Skin epidermis (tissue), 12 donors: Measurements from ENCODE around the gene BEST1.

Source experiments
- H3K27ac ChIP-seq, 21 experiments: fragments of 200-600 bp; sonication (generic) in 11 of 21; one replicate each; pipeline ENCODE4 v1.5.0; 2020; ENCODE audit warnings: mild to moderate bottlenecking in 3 of 21, inconsistent platforms in 2 of 21, moderate library complexity in 2 of 21
- H3K4me3 ChIP-seq, 7 experiments: fragments of 200-600 bp; sonication (generic) in 2 of 7; one replicate each; pipeline ENCODE4 v1.5.0; 2020; ENCODE audit warnings: inconsistent platforms in 2 of 7, mild to moderate bottlenecking in 2 of 7, moderate library complexity in 1 of 7

The BEST1 gene

DNA sequence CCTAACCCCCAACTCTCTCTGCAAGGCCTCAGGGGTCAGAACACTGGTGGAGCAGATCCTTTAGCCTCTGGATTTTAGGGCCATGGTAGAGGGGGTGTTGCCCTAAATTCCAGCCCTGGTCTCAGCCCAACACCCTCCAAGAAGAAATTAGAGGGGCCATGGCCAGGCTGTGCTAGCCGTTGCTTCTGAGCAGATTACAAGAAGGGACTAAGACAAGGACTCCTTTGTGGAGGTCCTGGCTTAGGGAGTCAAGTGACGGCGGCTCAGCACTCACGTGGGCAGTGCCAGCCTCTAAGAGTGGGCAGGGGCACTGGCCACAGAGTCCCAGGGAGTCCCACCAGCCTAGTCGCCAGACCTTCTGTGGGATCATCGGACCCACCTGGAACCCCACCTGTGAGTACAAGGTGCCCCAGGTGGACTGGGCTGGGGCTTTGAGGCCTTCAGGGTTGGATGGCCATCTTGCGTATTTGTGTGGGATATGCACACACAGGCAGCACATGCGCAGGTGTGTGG is at the start of gene BEST1:
Gene BEST1, plus strand, starts transcription at position 317 of the 513 bp plus-strand sequence. CDS start 1,456 bp downstream, outside the sequence.
- Histone ChIP-seq H3K27ac (peak within 1 kb of the TSS in 2 of 21 experiments; percentile 21 to 65), H3K4me3 (no peak within 1 kb of the TSS)

DNA sequence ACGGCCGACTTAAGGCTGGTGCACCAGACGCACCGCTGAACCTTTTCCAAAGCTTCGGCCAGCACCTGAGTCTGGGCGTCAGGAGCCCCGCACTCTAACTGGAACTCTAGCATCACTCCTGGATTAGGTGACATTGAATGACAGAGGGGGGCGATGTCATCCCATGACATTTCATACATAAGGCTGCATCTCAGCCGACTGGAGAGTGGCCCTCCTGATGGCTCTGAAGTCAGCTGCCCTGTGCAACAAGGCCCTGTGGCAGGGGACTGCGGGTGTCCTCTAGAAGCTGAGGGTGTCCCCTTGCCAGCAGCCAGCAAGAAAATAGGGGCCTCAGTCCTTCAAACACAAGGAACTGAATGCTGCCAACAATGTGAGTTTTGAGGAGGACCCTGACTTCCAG is 48.8 kb upstream of the BEST1 start:
- no peak overlapping the region for H3K4me3 ChIP-seq
- H3K27ac ChIP-seq = no peak overlapping the region

DNA sequence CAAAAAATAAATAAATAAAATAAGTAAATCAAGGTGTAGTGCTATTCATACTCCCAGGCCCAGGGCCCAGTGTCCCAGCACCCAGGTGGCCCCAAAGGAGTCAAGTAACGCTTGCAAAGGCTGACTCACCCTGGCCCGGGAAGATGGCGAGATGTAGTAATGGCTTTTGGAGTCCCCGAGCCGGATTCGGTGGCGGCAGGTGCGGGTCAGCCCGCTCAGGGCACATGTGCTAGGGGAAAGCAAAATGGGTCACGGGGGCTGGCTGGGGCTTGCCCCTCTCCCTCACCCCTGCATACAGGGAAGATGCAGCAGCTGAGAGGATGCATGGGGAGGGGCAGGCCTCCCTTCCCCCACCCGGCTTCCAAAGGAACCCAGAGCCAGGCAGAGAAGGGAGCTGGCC is 47.8 kb upstream of the BEST1 start:
- Histone ChIP-seq H3K4me3 (no peak overlapping the region), H3K27ac (no peak overlapping the region)

DNA sequence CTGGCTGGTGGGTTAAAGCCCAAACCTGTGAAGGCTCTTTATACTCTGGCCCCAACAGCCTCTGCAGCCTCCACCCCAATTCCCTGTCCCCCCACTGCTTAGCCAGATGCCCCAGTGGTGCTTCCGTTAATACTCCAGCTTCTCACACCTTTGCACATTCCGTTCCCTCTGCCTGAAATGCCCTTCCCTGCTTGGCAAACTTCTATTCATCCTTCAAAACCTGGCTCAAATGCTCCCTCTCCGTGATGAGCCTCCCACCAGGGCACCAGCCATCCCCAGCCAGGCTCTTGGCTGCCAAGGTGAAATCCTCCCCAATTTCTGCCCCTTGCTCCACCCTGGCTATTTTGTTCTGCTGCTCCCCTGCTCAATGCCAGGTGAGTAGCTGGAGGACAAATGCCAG is 46.3 kb upstream of the BEST1 start:
- H3K27ac ChIP-seq = no peak overlapping the region
- H3K4me3 ChIP-seq = no peak overlapping the region

DNA sequence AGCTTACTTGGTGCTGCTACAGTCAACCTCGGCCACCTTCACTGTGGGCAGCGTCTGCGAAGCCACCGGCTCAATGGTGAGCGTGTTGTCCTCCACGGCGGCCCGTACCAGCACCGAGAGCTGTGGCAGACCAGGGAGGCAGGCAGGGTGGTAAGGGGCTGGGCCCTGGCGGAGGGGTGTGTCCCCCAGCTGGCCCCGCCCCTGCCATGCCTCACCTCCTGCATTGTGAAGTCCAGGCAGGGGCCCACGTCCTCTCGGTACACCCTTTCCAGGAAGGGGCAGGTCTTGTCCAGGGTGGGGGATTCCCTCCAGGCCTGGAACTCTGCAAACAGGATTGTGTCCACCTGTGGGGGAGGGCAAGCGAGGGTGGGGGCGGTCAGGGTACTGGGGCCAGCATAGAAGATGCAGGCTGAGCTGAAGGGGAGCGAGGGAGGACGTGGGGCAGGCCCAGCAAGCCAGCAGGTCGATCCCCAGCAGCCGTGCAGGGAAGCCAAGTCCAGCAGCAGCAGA is 45.6 kb upstream of the BEST1 start:
- Histone ChIP-seq H3K27ac (no peak overlapping the region), H3K4me3 (no peak overlapping the region)

DNA sequence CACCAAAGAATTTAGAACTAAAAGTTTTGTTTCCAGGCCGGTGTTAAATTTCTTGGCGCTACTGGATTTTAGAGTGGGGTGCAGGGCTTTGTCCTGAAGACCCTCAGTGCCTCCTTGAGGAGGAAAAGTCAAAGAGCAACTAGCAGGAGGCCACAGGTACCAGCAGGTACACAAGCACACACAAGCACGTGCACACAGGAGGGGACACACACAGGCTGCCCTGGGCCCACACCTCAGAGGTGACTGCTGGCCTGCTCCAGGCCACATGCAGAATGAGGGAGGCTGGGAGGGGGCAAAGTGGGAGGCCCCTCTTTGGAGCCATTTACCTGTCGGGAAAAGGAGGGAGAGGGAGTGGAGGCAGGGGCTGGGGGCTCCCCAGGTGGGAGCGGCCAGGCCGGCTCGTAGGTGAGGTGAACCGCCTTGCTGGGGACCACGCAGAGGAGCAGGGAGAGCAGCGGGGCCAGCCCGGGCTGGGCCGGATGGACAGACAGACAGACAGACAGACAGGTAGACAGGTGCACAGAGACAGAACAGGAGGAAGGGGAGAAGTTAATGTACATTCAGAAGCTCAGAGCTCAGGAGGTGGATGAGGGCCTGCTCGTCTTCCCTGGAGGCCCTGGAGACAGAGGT is 45.0 kb upstream of the BEST1 start:
- H3K27ac ChIP-seq = peak overlapping the region in 1 of 21 experiments; percentile 7
- no peak overlapping the region for H3K4me3 ChIP-seq

DNA sequence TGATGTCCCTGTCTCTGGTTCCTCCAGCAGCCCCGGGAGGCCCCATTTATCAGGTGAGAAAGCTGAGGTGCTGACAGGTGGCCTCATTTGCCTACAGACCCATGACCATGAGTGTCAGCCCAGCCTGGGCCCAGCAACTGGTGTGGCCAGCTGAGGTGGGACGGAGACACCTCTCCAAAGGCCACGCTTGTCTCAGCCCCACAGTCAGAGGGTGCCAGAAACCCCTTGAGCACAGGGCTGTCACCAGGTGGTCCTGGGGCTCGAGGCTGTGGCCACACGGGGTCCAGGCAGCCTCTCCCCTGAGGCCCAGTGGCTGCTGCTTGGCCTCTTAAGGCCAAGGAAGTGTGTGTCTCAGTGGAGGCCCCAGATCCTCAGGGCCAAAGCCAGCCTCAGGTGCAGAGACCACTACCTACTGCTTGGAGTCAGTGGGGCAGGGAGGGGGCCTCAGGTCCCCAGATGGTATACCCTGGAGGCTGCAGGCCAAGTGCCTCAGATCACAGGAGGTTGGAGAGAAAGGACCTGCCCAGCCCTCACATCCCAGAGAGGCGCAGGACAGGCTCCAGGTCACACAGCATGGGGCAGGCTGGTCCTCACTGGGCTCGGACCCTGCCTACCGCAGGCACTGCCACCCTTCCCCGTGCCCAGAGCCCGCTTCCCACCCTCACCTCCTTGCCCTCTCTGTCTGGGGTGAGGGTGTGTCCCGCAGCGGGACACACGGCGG is 44.2 kb upstream of the BEST1 start:
- Histone ChIP-seq H3K27ac (peak overlapping the region in 1 of 21 experiments; percentile 7), H3K4me3 (no peak overlapping the region)

DNA sequence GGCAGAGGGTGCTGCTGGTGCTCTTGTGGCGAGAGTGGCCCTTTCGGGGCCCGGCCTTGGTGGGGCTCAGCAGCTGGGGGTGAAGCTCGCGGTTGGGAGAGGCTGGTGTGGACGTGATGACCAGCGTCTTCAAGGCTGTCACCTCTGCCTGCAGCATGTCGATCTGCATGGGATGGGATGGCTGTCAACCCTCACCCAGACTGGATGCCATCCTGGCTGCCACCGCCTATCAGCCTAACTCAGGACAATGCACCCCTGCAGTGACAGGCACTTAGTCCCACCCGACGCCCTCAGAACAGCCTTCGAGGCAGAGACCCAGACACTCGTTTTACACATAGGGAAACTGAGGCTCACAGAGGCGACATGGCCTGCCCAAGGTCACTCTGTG is 43.6 kb upstream of the BEST1 start:
- no peak overlapping the region for H3K4me3 ChIP-seq
- H3K27ac ChIP-seq = no peak overlapping the region

DNA sequence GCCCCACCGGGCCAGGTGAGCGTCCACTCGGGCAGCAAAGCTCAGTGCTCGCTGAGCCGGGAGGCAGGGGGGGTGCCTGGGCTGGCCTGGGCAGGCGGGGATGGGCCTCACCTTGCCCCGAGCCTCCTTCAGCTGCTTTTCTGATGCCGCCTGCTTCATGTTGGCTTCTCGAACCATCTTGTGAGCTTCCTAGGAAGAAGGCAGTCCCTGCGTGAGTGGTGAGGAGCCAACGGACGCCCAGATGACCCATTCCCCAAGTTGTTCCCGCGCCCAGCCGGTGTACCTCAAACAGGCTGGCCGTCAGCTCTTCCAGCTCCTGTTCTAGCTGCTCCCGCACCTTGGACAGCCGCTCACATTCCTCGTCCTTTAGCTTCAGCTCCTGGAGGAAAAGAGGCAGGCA is 42.9 kb upstream of the BEST1 start:
- no peak overlapping the region for H3K27ac ChIP-seq
- H3K4me3 ChIP-seq = no peak overlapping the region

DNA sequence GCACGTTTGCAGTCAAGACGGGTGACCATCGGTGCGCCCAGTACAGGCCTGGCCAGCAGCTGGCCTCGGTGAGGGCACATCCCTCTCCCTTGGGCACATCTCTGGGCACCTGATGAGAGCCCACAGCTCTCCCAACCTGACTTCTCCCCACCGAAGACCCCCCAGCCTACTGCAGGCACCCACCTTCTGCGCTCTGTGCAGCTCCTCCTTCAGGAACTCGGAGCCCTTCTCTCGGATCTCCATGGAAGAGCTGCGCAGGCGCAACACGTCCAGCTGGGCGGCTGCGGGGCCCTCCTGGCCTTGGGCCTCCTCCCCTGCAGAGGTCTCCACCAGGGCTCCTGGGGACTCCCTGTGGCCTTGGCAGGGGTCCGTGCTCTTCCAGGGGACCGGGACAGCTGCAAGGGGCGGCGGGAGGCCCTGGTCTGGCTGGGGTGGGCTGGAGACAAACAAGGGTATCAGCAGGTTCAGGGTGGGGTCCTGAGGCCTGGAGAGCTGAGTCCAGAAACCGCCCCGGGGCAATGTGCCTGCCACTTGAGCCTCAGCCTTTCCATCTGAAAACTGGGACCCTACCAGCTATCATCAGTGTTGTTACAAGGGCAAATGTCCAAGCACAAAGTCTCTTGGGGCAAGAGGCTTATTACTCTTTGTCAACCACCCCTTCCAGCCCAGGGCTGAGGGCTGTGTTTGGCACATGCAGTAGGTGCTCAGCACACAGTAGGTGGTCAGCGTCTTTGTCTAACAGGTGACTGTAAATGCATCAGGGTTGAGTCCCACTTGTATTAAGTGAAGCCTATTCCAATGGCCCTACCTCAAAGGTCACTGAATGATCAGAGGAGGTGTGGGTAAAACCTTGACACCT is 42.1 kb upstream of the BEST1 start:
- H3K4me3 ChIP-seq = no peak overlapping the region
- peak overlapping the region in 3 of 21 experiments; percentile 55 to 70 (median 60) for H3K27ac ChIP-seq

DNA sequence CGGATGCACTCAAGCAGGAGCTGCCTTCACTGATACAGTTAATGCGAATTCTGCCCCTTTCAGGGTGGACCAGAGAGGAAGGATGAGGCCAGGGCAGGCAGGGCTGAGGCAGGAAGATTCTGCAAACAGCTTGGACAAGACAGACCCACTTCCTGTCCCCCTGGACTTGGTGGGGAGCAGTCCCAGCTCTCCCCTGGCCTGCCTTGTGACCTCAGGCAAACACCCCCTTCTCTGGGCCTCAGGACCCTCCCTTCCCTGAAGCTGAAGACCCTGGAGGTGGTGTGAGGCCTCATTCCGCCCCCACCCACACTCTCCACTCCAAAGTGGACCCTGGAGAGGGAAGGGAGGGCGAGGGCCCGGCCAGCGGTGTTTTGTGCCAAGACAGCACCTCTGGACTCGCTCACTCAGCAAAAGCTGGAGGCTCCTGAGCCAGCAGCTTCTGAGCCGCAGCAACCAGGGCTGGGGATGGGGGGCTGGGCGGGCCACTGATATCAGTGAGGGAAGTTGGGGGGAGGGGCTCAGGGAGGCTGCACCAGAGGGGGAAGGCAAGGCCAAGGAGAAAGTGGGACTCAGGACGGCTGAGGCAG is 41.3 kb upstream of the BEST1 start:
- H3K4me3 ChIP-seq = no peak overlapping the region
- H3K27ac ChIP-seq = peak overlapping the region in 6 of 21 experiments; percentile 4 to 70 (median 44)

DNA sequence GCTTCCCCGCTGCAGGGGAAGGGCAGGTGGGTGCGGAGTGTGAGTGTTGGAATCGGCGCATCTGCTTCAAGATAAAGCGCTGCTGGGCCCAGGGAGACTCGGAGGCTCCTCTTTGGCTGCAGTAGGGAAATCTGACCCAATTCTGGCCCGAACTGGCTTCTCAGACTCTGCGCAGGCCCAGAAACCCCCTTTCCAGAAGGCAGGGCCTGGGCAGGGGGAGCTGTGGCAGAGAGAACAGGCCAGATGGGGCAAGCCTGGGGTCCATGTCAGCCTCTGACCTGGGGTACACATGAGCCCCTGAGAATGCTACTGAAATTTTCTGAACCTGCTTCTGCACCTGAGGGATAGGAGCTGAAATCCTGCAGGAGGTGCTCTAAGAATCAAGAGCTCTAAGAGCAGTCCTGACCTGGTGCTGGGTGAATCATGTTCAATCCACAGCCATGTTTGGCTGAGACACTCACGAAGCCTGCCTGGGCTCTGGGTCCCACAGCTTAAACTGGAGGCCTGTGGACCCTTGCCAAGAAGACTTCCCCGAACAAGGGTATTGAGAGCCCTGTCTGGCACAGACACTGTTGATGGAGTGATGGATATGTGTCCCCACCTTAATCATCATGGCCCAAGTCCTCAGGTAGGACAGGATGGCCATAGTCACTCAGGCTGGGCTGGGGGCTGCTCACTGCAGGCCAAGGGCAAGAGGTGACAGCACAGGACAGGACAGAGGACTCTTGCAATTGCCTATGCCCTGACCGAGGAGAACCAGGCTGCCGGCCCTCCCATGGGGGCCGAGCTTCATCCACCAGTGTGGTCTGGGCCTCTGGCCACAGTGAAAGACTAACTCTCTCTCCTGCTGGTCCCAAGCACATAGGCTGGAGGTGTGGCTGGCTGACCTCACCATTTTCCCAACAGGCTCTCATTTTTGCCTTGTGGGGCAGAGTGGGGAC is 39.7 kb upstream of the BEST1 start:
- no peak overlapping the region for H3K4me3 ChIP-seq
- H3K27ac ChIP-seq = peak overlapping the region in 4 of 21 experiments; percentile 6 to 37 (median 28)

DNA sequence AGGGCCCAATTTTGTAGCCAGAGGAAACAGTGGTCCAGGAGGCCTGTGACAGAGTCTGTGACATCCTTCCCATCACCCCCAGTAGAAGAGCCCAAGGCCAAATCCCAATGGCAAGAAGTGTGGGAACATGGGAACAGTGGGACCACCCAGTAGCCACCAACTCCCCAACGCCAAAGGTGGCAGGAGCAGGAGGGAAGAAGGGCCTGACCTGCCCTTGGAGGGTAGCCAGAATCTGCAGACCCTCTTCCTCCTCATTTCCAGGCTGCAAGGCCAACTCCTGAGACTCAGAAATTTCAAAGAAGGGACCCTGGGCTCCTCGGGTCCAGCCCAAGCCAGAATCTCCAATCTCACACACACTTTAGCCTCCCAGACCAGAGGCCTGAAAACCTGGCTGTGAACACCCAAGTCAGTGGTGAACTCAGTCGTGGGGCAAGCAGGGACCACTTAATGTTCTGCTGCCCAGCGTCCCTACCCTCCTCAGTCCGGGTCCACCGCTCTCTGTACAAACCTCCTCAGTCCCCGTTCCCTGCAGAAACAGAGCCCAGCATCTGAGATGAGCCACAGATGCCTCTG is 38.9 kb upstream of the BEST1 start:
- H3K27ac ChIP-seq = peak overlapping the region in 6 of 21 experiments; percentile 1 to 71 (median 38)
- no peak overlapping the region for H3K4me3 ChIP-seq

DNA sequence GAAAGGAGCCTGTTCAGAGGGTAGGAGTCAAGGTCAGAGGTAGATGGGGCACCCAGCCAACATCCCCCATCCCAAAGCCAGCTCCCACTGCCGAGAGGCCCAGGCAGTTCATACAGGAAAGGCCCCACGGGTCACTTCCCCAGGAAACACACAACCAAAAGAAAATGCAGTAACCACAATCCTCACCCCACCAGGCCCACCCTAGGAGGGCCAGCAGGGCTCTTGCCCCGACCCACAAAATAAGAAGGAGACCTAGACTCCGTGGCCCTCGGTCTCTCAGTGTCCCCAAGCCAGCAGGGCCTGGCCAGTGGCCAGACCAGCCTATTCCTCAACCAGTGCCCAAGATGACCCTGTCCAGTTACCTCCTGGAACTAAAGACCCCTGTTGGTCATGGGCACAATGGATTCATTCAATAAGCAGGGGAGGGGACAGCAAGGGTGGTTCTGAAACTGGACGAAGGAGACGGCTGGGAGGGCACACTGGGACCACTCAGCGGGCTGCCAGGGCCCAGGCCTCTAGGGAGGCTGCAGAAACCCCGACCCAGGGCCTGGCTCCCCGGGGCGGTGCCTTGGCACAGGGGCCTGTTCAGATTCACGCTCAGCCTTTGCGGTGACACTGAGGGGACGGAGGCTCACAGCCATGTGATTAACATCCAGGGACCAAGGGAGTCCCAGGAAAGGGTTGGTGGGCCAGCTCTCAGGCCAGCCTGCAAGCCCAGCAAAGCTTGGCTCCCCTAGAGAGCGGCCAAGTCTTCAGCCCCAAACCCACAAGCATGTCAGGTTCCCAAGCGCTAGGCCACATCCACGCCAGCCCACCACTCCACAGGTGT is 38.2 kb upstream of the BEST1 start:
- Histone ChIP-seq H3K4me3 (no peak overlapping the region), H3K27ac (peak overlapping the region in 6 of 21 experiments; percentile 9 to 71 (median 41))

DNA sequence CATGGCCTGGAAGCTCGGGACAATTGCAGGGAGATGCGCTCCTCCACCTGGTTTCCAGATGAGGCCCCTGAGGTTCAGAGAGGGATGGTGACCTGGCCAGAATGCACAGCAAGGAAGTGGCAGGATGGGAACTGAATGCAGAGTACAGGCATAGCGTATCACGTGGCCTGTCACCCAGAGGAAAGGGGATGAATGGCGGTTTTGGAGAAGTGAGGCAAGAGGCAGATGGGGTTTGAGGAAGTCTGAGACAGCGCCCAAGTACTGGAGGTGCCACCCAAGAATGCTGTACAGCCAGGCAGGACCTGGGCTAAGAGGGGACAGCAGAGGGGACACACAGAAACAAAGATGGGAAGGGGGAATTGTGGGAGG is 37.6 kb upstream of the BEST1 start:
- Histone ChIP-seq H3K4me3 (no peak overlapping the region), H3K27ac (peak overlapping the region in 4 of 21 experiments; percentile 9 to 71 (median 59))

DNA sequence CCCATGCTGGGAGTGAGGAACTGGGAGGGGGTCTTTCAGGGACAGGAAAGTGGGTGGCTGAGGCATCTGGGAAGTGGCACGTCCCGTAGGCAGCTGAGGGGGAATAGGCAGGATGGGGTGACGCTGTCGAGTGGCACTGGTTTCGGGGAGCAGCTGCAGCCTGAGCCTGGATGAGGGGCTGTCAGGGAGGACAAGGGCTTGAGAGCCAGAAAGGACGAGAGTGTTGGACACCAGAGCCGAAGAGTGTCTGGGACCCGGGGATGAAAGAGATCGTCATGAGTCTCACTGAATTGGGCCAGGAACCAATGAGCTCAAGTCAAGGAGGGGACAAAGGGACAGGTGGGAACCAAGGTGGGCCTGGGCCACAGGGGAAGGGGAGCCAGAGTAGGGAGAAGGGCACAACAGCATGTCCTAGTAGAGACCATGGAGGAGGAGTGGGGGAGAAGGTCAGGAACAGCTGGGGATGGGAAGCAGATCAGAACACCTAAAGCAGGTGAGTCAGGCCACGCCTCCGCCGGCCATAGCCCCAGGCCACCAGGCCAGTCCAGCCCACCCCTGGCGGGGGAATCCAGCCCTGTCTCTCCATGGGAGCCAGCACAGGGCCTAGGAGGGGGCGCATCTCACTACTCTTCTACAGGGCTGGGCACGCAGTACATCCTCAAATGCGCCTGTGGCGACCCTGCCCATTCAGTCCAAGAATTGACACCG is 37.0 kb upstream of the BEST1 start:
- H3K4me3 ChIP-seq = no peak overlapping the region
- peak overlapping the region in 5 of 21 experiments; percentile 17 to 52 (median 26) for H3K27ac ChIP-seq
